H1 (cell line): ENCODE results near the gene SSPN. TPM values are rescaled to one million over a fixed set of nuclear protein-coding genes. Genes with fewer than 3 reads are reported as not detected.

Experiments used
- BRCA1 ChIP-seq: IDR thresholded peaks from 2 replicates; pipeline ENCODE4 v1.6.1; 2012; ENCODE audit warnings: low read depth, low read length, improper control_type of control experiment
- polyA plus RNA-seq, 7 experiments: library from polyadenylated mRNA; depleted of rRNA in 3 of 7; stranded (reverse) in 5 of 7; unstranded in 2 of 7; fragments of >200 nt in 5 of 7; fragments of 200-250 nt in 2 of 7; gene quantifications; 1 replicate in 5 of 7; 2 replicates in 1 of 7; 4 replicates in 1 of 7; pipeline versions ENCODE4 v1.2.1 to v1.2.3, GENCODE V29; 2011 to 2013; ENCODE audit warnings: missing spikeins in 2 of 7, mixed read lengths in 2 of 7
- total RNA-seq: library from RNA; stranded (reverse); fragmentation: NEBNext Ultra II Directional; extraction: Animal tissue kit (Norgen Biotek cat#: 25700); gene quantifications from 2 replicates; pipeline ENCODE4 v1.2.1, GENCODE V29; 2021
- TF ChIP-seq, protein P1 (sequence below): IDR thresholded peaks from 2 replicates; pipeline ENCODE4 v1.6.1; 2012; ENCODE audit warnings: inconsistent platforms
- TF ChIP-seq, protein P2 (sequence below), 3 experiments: IDR thresholded peaks; 1 replicate in 2 of 3; 2 replicates in 1 of 3; pipeline versions ENCODE4 v1.5.1 to v1.6.1; 2011; ENCODE audit warnings: low read length in 3 of 3, mild to moderate bottlenecking in 3 of 3, inconsistent platforms in 2 of 3, low read depth in 1 of 3, moderate library complexity in 1 of 3; ENCODE audit not compliant: insufficient read depth in 1 of 3; ENCODE audit errors: control extremely low read depth in 1 of 3

Gene SSPN
- total and polyA plus RNA-seq, 2 of the 8 experiments (the other 6 are each of a cell fraction or from before 2014, with no cell fraction given): 0.86 to 1.8 TPM

DNA sequence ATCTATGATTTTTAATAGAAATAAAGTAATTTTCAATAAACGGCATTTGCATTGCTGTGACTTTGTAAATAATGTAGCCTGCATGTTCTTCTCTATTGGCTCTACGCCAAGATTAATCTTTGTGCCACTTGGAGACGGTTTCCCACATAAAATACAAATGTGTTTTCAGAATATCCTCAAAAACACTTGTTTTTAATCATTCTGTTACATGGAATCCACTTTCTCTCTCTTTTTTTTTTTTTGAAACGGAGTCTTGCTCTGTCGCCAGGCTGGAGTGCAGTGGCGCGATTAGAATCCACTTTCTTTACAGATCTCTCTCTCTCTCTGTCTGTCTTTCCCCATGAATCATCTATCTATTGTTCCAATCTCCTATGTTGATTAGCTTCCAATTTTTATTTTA is 22.8 kb upstream of the SSPN start (continued):
- TF ChIP-seq, protein P1, sequence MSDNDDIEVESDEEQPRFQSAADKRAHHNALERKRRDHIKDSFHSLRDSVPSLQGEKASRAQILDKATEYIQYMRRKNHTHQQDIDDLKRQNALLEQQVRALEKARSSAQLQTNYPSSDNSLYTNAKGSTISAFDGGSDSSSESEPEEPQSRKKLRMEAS: no peak
- TF ChIP-seq, protein P2, sequence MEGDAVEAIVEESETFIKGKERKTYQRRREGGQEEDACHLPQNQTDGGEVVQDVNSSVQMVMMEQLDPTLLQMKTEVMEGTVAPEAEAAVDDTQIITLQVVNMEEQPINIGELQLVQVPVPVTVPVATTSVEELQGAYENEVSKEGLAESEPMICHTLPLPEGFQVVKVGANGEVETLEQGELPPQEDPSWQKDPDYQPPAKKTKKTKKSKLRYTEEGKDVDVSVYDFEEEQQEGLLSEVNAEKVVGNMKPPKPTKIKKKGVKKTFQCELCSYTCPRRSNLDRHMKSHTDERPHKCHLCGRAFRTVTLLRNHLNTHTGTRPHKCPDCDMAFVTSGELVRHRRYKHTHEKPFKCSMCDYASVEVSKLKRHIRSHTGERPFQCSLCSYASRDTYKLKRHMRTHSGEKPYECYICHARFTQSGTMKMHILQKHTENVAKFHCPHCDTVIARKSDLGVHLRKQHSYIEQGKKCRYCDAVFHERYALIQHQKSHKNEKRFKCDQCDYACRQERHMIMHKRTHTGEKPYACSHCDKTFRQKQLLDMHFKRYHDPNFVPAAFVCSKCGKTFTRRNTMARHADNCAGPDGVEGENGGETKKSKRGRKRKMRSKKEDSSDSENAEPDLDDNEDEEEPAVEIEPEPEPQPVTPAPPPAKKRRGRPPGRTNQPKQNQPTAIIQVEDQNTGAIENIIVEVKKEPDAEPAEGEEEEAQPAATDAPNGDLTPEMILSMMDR (IDR thresholded peaks at IDR 0.05; ENCODE audit: control extremely low read depth in 1 of 3, insufficient read depth in 1 of 3, low read depth in 1 of 3, low read length in 3 of 3): no peak
- no peak for TF ChIP-seq BRCA1
